ENCODE data around the gene GRIK2. TPM values are rescaled to one million over a fixed set of nuclear protein-coding genes. Genes with fewer than 3 reads are reported as not detected.

The GRIK2 gene
- total and polyA plus RNA-seq, 2 experiments from 2014 or later = 0.21 to 0.45 TPM

- H3K27ac ChIP-seq = no peak overlapping the region
- no peaks in the 10 kb centered on the region for H3K4me1 ChIP-seq (ENCODE audit: low read depth)
- H3K36me3 ChIP-seq = no peaks in the 10 kb centered on the region
- no peak overlapping the region for H3K4me3 ChIP-seq
- H3K9me3 ChIP-seq (ENCODE audit: low read depth) = no peaks in the 10 kb centered on the region
- DNase-seq (ENCODE audit: low read depth in 1 of 2, low spot score in 1 of 2) = no peak
- no peaks in the 10 kb centered on the region for H3K27me3 ChIP-seq
- TF ChIP-seq CTCF (IDR thresholded peaks at IDR 0.05; ENCODE audit: low read depth, low read length) = no peak
Observed at GRCh38 chr6:102118034-102118433, 724.5 kb downstream of the GRIK2 start.

Data from cardiac muscle cell (in vitro differentiated cells and primary cell).